ENCODE results near the gene YDJC.
A peak's percentile ranks its signal among the peaks of the same experiment; 100 is the strongest.

The YDJC gene

DNA sequence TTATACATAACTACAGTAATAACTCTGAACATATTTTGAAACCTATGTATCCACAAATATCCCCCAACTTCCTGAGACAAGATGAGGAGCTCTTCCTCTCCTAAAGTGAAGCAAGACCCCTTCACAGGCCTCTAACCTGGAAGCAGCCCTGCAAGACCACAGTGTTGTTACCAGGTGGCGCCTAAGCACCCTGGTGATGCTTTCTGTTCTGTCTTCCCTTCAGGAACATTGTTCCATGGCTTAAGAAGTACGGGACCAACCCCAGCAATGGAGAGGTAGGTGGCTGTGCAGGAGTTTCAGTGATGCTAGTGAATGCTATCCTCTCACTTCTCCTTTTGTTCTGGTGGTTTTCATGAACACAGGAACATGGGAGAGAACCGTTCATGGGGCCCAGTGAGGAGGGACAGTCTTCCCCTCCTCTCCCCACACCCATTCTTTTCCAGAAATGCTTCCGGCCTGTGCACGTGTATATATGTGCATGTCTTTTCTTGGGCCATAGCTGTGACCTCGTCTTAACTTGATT lies 42.3 kb upstream of the YDJC start:
- no peak for DNase-seq (ENCODE audit: low read depth)
- TF ChIP-seq, protein P1, sequence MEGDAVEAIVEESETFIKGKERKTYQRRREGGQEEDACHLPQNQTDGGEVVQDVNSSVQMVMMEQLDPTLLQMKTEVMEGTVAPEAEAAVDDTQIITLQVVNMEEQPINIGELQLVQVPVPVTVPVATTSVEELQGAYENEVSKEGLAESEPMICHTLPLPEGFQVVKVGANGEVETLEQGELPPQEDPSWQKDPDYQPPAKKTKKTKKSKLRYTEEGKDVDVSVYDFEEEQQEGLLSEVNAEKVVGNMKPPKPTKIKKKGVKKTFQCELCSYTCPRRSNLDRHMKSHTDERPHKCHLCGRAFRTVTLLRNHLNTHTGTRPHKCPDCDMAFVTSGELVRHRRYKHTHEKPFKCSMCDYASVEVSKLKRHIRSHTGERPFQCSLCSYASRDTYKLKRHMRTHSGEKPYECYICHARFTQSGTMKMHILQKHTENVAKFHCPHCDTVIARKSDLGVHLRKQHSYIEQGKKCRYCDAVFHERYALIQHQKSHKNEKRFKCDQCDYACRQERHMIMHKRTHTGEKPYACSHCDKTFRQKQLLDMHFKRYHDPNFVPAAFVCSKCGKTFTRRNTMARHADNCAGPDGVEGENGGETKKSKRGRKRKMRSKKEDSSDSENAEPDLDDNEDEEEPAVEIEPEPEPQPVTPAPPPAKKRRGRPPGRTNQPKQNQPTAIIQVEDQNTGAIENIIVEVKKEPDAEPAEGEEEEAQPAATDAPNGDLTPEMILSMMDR (conservative IDR thresholded peaks at IDR 0.05; ENCODE audit: low read depth, low read length) = no peak
- no peak overlapping the region for H3K4me3 ChIP-seq (ENCODE audit: low read length)

DNA sequence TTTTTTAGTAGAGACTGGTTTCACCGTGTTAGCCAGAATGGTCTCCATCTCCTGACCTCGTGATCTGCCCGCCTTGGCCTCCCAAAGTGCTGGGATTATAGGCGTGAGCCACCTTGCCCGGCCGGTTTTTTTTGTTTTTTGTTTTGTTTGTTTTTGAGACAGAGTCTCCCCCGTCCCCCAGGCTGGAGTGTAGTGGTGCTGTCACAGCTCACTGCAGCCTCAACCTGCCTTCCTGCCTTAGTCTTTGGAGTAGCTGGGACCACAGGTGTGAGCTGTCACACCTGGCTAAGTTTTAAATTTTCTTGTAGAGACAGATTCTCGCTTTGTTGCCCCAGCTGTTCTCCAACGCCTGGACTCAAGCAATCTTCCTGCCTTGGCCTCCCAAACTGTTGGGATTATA lies 39.2 kb upstream of the YDJC start:
- no peak overlapping the region for H3K4me3 ChIP-seq (ENCODE audit: low read length)
- no peak for DNase-seq (ENCODE audit: low read depth)
- TF ChIP-seq, protein P1 (conservative IDR thresholded peaks at IDR 0.05; ENCODE audit: low read depth, low read length) = no peak

DNA sequence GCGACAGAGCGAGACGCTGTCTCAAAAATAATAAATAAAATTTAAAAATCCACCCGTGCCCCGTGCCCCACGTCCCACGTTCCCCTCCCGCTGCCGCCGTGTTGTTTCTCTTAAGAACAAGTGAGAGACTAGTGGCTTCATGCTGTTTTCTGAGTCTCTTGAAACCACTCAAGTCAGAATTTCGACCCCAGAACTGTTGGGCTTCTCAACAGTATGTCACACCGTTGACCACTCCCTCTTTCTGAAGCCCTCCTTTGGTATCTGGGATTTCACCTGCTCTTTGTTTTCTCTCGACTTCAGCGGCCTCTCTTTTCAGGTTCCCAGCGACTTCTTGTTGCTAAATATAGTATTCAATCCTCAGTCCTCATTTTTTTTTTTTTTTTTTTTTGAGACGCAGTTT lies 37.0 kb upstream of the YDJC start:
- H3K4me3 ChIP-seq (ENCODE audit: low read length) = peak overlapping the region; percentile 92
- TF ChIP-seq, protein P1 (conservative IDR thresholded peaks at IDR 0.05; ENCODE audit: low read depth, low read length) = no peak
- no peak for DNase-seq (ENCODE audit: low read depth)

DNA sequence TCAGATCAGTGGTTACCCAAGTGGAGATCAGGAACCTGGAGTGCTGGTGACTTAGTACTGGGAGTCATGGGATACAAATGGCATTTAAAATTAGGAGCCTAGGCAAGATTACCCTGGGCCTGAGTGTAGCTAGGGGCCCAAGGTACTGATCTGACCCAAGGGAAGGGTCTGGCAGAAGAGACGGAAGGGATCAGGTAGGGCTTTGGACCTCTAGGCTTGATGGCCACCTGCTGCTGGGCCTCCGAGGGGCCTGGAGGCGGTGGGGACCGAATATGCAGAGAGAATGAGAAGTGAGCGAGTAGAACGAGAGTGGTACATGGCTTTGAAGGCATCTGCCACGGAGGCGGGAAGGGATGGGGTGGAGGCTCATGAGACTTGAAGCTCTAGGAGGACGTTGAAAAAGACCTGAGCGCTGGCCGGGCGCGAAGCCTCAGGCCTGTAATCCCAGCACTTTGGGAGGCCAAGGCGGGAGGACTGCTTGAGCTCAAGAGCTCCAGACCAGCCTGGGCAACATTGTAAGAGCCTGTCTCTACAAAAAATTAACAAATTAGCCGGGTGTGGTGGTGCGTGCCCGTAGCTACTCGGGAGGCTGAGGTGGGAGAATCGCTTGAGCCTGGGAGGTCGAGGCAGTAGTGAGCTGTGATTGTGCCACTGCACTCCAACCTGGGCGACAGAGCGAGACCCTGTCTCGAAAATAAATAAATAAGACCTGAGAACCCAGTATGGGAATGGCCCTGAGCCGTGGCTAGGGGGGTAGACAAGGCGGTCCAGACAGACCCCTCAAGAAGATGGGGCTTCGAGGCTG lies 35.4 kb upstream of the YDJC start:
- H3K4me3 ChIP-seq (ENCODE audit: low read length) = peak overlapping the region; percentile 92
- no peak for DNase-seq (ENCODE audit: low read depth)
- TF ChIP-seq, protein P1 (conservative IDR thresholded peaks at IDR 0.05; ENCODE audit: low read depth, low read length) = no peak

DNA sequence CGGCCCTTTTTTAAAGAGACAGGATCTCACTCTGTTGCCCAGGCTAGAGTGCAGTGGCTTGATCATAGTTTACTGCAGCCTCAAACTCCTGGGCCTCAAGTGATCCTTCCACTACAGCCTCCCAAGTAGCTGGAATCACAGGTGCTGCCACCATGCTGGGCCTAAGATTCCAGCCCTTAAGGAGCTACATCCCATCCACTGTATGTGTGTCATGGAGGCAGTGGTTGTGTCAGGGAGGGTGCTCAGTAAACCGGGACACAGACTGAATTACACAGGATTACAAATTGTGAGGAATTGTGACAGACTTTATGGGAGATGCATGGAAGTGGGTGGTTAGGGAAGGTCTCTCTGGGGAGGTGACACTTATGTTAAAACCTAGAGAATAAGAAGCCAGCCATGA lies 33.9 kb upstream of the YDJC start:
- TF ChIP-seq, protein P1 (conservative IDR thresholded peaks at IDR 0.05; ENCODE audit: low read depth, low read length) = no peak

DNA sequence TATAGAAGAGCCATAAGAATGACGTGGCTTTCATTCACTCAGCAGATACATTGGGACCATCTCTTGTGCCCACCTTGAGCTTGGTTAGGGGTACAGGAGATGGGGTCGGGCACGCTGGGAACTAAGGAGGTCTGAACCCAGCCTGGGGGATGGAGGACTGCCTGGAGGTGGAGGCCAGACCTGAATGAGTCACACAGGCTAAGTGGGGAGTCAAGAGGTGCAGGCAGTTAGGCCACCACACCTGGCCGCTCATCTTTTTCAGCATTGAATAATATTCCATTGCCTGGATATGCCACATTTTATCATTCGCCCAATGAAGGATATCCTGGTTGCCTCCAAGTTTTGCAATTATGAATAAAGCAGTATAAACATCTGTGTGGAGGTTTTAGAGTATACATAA lies 32.2 kb upstream of the YDJC start:
- H3K4me3 ChIP-seq (ENCODE audit: low read length) = no peak overlapping the region
- DNase-seq (ENCODE audit: low read depth) = no peak
- TF ChIP-seq, protein P1 (conservative IDR thresholded peaks at IDR 0.05; ENCODE audit: low read depth, low read length) = no peak

More for the DNA sequence above, 33.9 kb upstream of the YDJC start:
- H3K4me3 ChIP-seq (ENCODE audit: low read length) = no peak overlapping the region
- DNase-seq (ENCODE audit: low read depth) = no peak

DNA sequence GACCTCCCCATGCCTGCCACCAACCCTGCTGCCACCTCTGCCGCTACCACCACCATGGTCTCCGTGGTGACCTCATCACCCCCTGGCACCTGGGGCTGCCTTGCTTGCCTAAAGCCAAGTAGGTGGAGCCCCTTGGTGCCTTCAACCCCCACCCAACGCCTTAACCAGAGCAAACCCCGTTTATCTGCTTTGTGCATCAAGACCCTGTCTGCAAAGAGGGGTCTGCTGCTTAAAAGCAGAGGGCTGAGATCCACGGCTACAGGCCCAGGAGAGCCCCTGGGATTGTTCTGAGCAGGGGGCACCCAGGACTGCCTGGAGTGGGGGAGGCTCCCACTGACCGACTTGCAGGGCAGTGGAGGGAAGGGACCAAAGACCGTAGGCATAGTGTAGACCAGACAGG lies 31.1 kb upstream of the YDJC start:
- no peak for DNase-seq (ENCODE audit: low read depth)
- TF ChIP-seq, protein P1 (conservative IDR thresholded peaks at IDR 0.05; ENCODE audit: low read depth, low read length) = no peak
- H3K4me3 ChIP-seq (ENCODE audit: low read length) = no peak overlapping the region

Measured in retinal pigment epithelial cell (primary cell).